HEK293T (cell line): Measurements from ENCODE around the gene IFT27.
A peak's percentile ranks its signal among the peaks of the same experiment; 100 is the strongest.

Source experiments
- CTCF ChIA-PET: fragments of 350-600 bp; formaldehyde crosslinking; extraction: SDS; loops from one replicate; lab custom pipeline; 2021; ENCODE audit warnings: antibody characterized with exemption, inconsistent platforms; lab: Yijun Ruan, JAX
- POLR2A ChIA-PET: fragments of 350-600 bp; formaldehyde crosslinking; extraction: SDS; loops from one replicate; lab custom pipeline; 2020; ENCODE audit warnings: antibody characterized with exemption, inconsistent platforms; lab: Yijun Ruan, JAX
- DNase-seq: peaks from one replicate; pipeline ENCODE4 v3.0.0; 2012; ENCODE audit warnings: mixed read lengths; ENCODE audit errors: extremely low spot score
- ARNT ChIP-seq: fragments of 450-650 bp; IDR thresholded peaks from 2 replicates; pipeline ENCODE4 v1.6.1; 2017; ENCODE audit warnings: mild to moderate bottlenecking
- BHLHE40 ChIP-seq: fragments of 450-650 bp; IDR thresholded peaks from 2 replicates; pipeline ENCODE4 v1.6.1; 2016; ENCODE audit warnings: mild to moderate bottlenecking, moderate library complexity, borderline replicate concordance
- CTBP1 ChIP-seq: fragments of 450-650 bp; IDR thresholded peaks from 2 replicates; pipeline ENCODE4 v1.6.1; 2016; ENCODE audit warnings: borderline replicate concordance
- ELF4 ChIP-seq: fragments of 450-650 bp; IDR thresholded peaks from 2 replicates; pipeline ENCODE4 v1.6.1; 2017; ENCODE audit warnings: antibody characterized with exemption
- FOXA1 ChIP-seq: fragments of 450-650 bp; IDR thresholded peaks from 2 replicates; pipeline ENCODE4 v1.6.1; 2016; ENCODE audit warnings: mild to moderate bottlenecking
- FOXK2 ChIP-seq: fragments of 450-650 bp; IDR thresholded peaks from 2 replicates; pipeline ENCODE4 v1.6.1; 2016; ENCODE audit warnings: mild to moderate bottlenecking
- FOXM1 ChIP-seq: fragments of 450-650 bp; IDR thresholded peaks from 2 replicates; pipeline ENCODE4 v1.6.1; 2017; ENCODE audit warnings: mild to moderate bottlenecking, borderline replicate concordance
- HDGF ChIP-seq: fragments of 450-650 bp; IDR thresholded peaks from 2 replicates; pipeline ENCODE4 v1.6.1; 2017; ENCODE audit warnings: antibody characterized with exemption, borderline replicate concordance
- L3MBTL2 ChIP-seq: fragments of 450-650 bp; conservative IDR thresholded peaks from 2 replicates; pipeline ENCODE4 v1.6.1; 2016; ENCODE audit warnings: mild to moderate bottlenecking
- LEF1 ChIP-seq: fragments of 450-650 bp; IDR thresholded peaks from 2 replicates; pipeline ENCODE4 v1.6.1; 2017; ENCODE audit warnings: mild to moderate bottlenecking, borderline replicate concordance
- NFRKB ChIP-seq: fragments of 450-650 bp; IDR thresholded peaks from 2 replicates; pipeline ENCODE4 v1.6.1; 2016; ENCODE audit warnings: mild to moderate bottlenecking, moderate library complexity
- PKNOX1 ChIP-seq: fragments of 450-650 bp; IDR thresholded peaks from 2 replicates; pipeline ENCODE4 v1.6.1; 2016
- SP1 ChIP-seq: fragments of 450-650 bp; IDR thresholded peaks from 2 replicates; pipeline ENCODE4 v1.6.1; 2017
- SUZ12 ChIP-seq: fragments of 450-650 bp; IDR thresholded peaks from 2 replicates; pipeline ENCODE4 v1.6.1; 2016; ENCODE audit warnings: mild to moderate bottlenecking
- TARDBP ChIP-seq: fragments of 450-650 bp; IDR thresholded peaks from 2 replicates; pipeline ENCODE4 v1.6.1; 2016
- ZNF384 ChIP-seq: fragments of 450-650 bp; IDR thresholded peaks from 2 replicates; pipeline ENCODE4 v1.6.1; 2016

The IFT27 gene

GRCh38 chr22:36790648-36791047, 14.7 kb upstream of the IFT27 start:
- no peak for DNase-seq

GRCh38 chr22:36787204-36787988, 11.5 kb upstream of the IFT27 start:
- ChIA-PET CTCF (interaction anchor here (0.7 to 1.2 kb wide), 2 partner anchors 34 to 69 kb away, joined by 3 read pairs; no protein-coding TSS in a partner anchor), POLR2A (interaction anchor here (1.5 to 3.2 kb wide), 2 partner anchors 12 to 258 kb away, joined by 3 to 15 read pairs; partner anchors contain the start of genes EIF3D and IFT27)
- TF ChIP-seq FOXM1 (no peak), FOXA1 (no peak), LEF1 (no peak), SUZ12 (no peak), BHLHE40 (no peak), SP1 (no peak), NFRKB (no peak), CTBP1 (no peak), ARNT (no peak), ELF4 (no peak)
- DNase-seq, result no peak

More at GRCh38 chr22:36790648-36791047, 14.7 kb upstream of the IFT27 start:
- CTCF ChIA-PET, result no interaction called here
- POLR2A ChIA-PET, result interaction anchor here (1.1 kb wide), 1 partner anchor 14 kb away, joined by 3 read pairs; the partner anchor contains the start of gene IFT27
- TF ChIP-seq SUZ12 (no peak), BHLHE40 (no peak), SP1 (no peak), PKNOX1 (no peak), ZNF384 (no peak), ELF4 (no peak), LEF1 (no peak), NFRKB (no peak), L3MBTL2 (no peak), HDGF (no peak), ARNT (no peak)

GRCh38 chr22:36783743-36784142, 7.8 kb upstream of the IFT27 start:
- no peak for DNase-seq
- CTCF ChIA-PET, result no interaction called here
- no peak for TF ChIP-seq FOXM1
- POLR2A ChIA-PET, result interaction anchor here (0.6 kb wide), 1 partner anchor 67 kb away, joined by 4 read pairs; no protein-coding TSS in a partner anchor

GRCh38 chr22:36781656-36782627, 6.0 kb upstream of the IFT27 start:
- ChIA-PET CTCF (interaction anchor here (0.6 to 2.0 kb wide), 4 partner anchors 58 to 191 kb away, joined by 3 to 7 read pairs (median 4); no protein-coding TSS in a partner anchor), POLR2A (no interaction called here)
- DNase-seq, result peak; percentile 87
- TF ChIP-seq NFRKB, result no peak
- TF ChIP-seq HDGF, result no peak
- no peak for TF ChIP-seq TARDBP
- TF ChIP-seq ARNT, result no peak
- TF ChIP-seq PKNOX1, result no peak
- no peak for TF ChIP-seq FOXA1
- no peak for TF ChIP-seq BHLHE40
- no peak for TF ChIP-seq SP1
- TF ChIP-seq ZNF384, result no peak
- TF ChIP-seq SUZ12, result no peak
- TF ChIP-seq FOXM1, result no peak
- TF ChIP-seq CTBP1, result no peak
- no peak for TF ChIP-seq ELF4
- no peak for TF ChIP-seq FOXK2
- TF ChIP-seq LEF1, result no peak
- TF ChIP-seq L3MBTL2, result no peak

- ChIA-PET POLR2A (no interaction called here), CTCF (interaction anchor here (1.1 kb wide), 1 partner anchor 78 kb away, joined by 3 read pairs; no protein-coding TSS in a partner anchor)
- DNase-seq, result no peak
- no peak for TF ChIP-seq CTBP1
- TF ChIP-seq L3MBTL2, result no peak
- no peak for TF ChIP-seq HDGF
- TF ChIP-seq FOXM1, result no peak
- TF ChIP-seq SUZ12, result no peak
- TF ChIP-seq ARNT, result no peak
- no peak for TF ChIP-seq PKNOX1
- no peak for TF ChIP-seq FOXA1
- TF ChIP-seq ZNF384, result no peak
- TF ChIP-seq LEF1, result no peak
- no peak for TF ChIP-seq FOXK2
- TF ChIP-seq BHLHE40, result no peak
Measured at GRCh38 chr22:36778020-36778419, 2.1 kb upstream of the IFT27 start.
